ENCODE results near the gene ANKRD40CL.

DNA sequence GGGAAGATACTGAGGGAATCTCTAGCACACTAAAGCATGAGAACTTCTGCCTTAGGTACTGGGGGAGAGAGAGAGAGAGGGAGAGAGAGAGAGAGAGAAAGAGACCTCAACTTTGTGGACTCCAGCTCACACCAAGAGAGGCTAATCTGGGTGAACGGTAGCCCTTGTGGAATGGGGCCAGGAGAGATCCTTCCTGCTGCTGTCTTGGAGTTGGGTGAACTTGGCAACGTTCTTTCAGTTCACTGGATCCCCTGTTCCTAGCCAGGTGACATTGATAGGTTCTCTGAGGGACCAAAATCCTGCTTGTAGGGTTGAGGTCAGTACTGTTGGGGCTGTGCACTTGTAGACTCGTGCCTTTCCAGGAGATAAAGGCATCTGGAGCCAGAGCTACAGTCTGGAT, 41.6 kb upstream of the ANKRD40CL start:
- TF ChIP-seq CTCF (IDR thresholded peaks at IDR 0.05; ENCODE audit: low read length) (no peak), EZH2 (optimal IDR thresholded peaks at IDR 0.05; ENCODE audit: low read depth, low read length) (no peak)
